AG04450 (cell line): ENCODE data around the gene MAPK9. TPM values are rescaled to one million over a fixed set of nuclear protein-coding genes. Genes with fewer than 3 reads are reported as not detected.

Source experiments
- CTCF ChIA-PET: fragments of 300-600, 350-600 bp; formaldehyde crosslinking; extraction: SDS; loops from one replicate; lab custom pipeline; 2022; ENCODE audit warnings: antibody characterized with exemption, inconsistent platforms; lab: Charles Lee
- POLR2A ChIA-PET: fragments of 350-600 bp; formaldehyde crosslinking; extraction: SDS; loops from one replicate; lab custom pipeline; 2021; ENCODE audit warnings: antibody characterized with exemption, inconsistent platforms; lab: Yijun Ruan, JAX
- DNase-seq: peaks from one replicate; pipeline ENCODE4 v3.0.0-alpha.2; 2011; ENCODE audit warnings: low read depth, low spot score
- H3K27ac ChIP-seq: one replicate; pipeline ENCODE4 v1.5.1; 2012; ENCODE audit warnings: low read depth, low read length, control low read depth
- H3K27me3 ChIP-seq: one replicate; pipeline ENCODE4 v1.6.0; 2012; ENCODE audit warnings: low read length; ENCODE audit not compliant: control insufficient read depth, insufficient read depth
- H3K4me3 ChIP-seq: 2 replicates; pipeline ENCODE4 v1.5.1; 2011; ENCODE audit warnings: mild to moderate bottlenecking, low read depth, low read length, control low read depth
- H3K9me3 ChIP-seq: 2 replicates; pipeline ENCODE4 v1.5.1; 2012; ENCODE audit warnings: low read length; ENCODE audit not compliant: control insufficient read depth, insufficient read depth
- CTCF ChIP-seq: IDR thresholded peaks from 2 replicates; pipeline ENCODE4 v1.5.1; 2011; ENCODE audit warnings: low read depth, low read length, control low read depth, inconsistent platforms
- polyA plus RNA-seq: library from polyadenylated mRNA; depleted of rRNA; stranded (reverse); fragments of >200 nt; gene quantifications from 2 replicates; pipeline ENCODE4 v1.2.3, GENCODE V29; 2011

The MAPK9 gene
- polyA plus RNA-seq, 1 experiment, result 35.1 TPM

DNA sequence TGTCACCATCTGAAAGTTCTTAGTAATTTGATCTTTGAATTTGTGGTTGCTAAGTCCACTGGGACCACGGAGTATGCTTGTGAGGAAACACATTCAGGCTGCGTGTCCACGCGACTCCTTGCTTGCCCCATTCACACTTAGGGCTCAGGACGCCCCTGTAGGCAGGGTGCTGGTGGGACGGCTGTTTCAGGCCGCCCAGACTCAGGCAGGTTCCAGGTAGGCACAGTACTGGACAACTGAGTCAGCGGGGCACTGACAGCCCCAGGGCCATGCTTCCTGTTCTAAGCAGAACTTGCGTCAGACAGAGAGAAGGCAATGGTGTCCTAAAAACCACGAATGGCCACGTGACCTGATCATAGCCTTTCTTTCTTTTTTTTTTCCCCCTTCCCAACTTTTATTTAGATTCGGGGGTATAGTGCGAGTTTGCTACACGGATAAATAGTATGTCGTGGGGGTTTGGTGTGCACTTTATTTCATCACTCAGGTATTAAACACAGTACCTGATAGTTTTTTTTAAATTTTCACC lies 75.2 kb downstream of the MAPK9 start:
- ChIA-PET CTCF (no interaction called here), POLR2A (no interaction called here)
- H3K4me3 ChIP-seq, result no peak overlapping the region
- peaks cover 36% of the 10 kb centered on the region for H3K9me3 ChIP-seq
- no peak for TF ChIP-seq CTCF
- DNase-seq, result no peak
- peaks cover 5% of the 10 kb centered on the region for H3K27me3 ChIP-seq
- no peak overlapping the region for H3K27ac ChIP-seq

DNA sequence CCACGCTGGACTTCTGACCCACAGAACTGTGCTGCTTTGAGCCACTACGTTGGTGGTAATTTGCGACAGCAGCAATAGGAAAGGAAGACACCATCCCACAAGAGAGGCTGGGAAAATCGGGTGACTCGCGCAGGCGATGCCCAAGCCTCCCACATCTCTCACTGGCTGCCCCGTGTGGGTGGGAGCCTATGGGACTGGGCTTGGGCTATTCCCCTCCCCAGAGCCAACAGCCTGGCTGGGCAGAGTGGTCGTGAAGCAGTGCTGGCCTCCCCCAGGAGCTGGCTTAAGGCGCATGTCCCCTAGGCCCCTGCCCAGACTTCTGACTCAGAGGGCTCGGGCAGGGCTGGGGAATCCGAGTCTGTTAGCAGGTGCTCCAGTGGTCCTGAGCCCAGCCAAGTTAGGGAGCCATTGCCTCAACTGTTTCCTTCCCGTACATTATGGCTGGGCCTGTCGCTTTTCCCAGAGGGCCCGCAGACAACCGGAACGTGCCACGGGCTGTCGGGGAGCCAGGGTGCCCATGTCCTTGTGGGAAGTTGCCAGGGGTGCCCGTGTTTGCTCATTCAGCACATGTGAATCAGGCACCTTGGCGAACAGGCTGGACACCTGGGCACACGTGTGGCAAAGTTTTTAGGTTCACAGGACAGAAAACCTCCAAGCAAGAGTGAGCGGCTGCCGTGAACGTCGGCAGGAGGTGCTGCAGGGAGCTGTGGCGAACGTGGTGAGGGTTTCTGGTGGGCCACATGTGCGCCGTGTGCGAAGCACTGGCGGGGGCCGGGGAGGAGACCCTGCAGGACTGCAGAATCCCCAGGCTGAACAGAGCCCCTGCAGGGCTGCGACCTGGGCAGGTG lies 75.9 kb downstream of the MAPK9 start:
- ChIA-PET POLR2A (no interaction called here), CTCF (no interaction called here)
- Histone ChIP-seq H3K9me3 (peaks cover 30% of the 10 kb centered on the region), H3K27me3 (peaks cover 5% of the 10 kb centered on the region), H3K4me3 (no peak overlapping the region), H3K27ac (no peak overlapping the region)
- DNase-seq, result no peak
- TF ChIP-seq CTCF, result no peak

GRCh38 chr5:180214870-180215770 lies 76.8 kb downstream of the MAPK9 start:
- H3K27ac ChIP-seq, result no peak overlapping the region
- ChIA-PET POLR2A (no interaction called here), CTCF (no interaction called here)
- DNase-seq, result no peak
- no peak for TF ChIP-seq CTCF
- H3K4me3 ChIP-seq, result no peak overlapping the region
- peaks cover 24% of the 10 kb centered on the region for H3K9me3 ChIP-seq
- H3K27me3 ChIP-seq, result peaks cover 7% of the 10 kb centered on the region

DNA sequence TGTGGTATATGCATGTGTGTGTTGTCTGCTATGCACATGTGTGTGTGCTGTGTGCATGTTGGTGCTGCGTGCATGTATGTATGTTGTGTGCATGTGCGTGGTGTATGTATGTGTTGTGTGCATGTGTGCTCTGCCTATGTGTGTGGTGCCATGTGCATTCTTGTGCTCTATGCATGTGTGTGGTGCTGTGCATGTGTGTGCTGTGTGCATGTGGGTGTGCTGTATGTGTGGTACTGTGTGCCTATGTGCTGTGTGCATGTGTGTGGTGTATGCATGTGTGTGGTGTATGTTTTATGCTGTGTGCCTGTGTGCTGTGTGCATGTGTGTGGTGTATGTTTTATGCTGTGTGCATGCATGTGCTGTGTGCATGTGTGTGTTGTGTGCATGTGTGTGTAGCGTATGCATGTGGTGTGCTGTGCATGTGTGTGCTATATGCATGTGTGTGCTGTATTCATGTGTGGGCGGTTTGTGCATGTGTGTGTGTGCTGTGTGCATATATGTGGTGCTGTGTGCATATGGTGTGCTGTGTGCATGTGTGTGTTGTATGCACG lies 78.2 kb downstream of the MAPK9 start:
- peaks cover 25% of the 10 kb centered on the region for H3K9me3 ChIP-seq
- no peak overlapping the region for H3K27ac ChIP-seq
- TF ChIP-seq CTCF, result no peak
- no peak for DNase-seq
- H3K27me3 ChIP-seq, result peaks cover 7% of the 10 kb centered on the region
- no peak overlapping the region for H3K4me3 ChIP-seq
- POLR2A ChIA-PET, result no interaction called here
- CTCF ChIA-PET, result no interaction called here
